HG03108 (cell line): Measurements from ENCODE around the gene PKM.

ENCODE experiments used
- ATAC-seq: cut with Tn5 transposase; IDR thresholded peaks from one replicate; pipeline ENCODE4 v1.9.1; 2021; ENCODE audit warnings: moderate library complexity; ENCODE audit not compliant: unreplicated experiment

PKM gene

DNA sequence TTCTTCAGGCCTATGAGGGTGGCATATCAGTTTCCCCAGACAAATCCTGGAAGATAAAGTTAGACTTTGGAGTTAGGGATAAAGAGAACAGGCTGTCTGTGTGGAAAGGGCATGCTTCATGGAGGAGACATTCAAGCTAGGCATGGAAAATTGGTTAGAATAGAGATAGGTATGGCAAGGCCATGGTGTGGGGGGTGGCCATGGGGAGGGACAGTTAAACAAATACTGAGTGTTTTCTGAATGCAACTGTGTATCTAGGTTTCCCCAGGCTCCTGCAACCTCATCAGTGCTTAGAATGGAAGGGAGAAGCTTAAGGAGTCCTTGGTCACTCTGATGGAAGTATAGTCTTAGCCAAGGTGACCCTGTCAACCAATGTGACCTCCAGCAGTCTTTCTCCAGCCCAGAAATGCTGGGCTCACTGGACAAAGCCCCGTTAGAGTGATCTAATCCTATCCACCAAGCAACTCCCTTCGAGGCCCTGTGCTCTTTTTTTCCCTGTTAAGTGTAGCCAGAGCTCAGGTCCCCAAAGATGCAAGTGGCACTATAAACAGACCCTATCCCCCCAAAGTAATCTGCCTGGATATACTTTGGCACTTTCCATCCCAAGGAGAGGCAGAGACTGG, 5.5 kb upstream of the PKM start:
- ATAC-seq: no peak

- no peak for ATAC-seq
These were observed 4.3 kb upstream of the PKM start for GRCh38 chr15:72235298-72235697.

- ATAC-seq: no peak
These were observed 2.8 kb upstream of the PKM start for GRCh38 chr15:72233769-72234168.

- ATAC-seq: no peak
These were observed 966 bp upstream of the PKM start for GRCh38 chr15:72231833-72232478.

DNA sequence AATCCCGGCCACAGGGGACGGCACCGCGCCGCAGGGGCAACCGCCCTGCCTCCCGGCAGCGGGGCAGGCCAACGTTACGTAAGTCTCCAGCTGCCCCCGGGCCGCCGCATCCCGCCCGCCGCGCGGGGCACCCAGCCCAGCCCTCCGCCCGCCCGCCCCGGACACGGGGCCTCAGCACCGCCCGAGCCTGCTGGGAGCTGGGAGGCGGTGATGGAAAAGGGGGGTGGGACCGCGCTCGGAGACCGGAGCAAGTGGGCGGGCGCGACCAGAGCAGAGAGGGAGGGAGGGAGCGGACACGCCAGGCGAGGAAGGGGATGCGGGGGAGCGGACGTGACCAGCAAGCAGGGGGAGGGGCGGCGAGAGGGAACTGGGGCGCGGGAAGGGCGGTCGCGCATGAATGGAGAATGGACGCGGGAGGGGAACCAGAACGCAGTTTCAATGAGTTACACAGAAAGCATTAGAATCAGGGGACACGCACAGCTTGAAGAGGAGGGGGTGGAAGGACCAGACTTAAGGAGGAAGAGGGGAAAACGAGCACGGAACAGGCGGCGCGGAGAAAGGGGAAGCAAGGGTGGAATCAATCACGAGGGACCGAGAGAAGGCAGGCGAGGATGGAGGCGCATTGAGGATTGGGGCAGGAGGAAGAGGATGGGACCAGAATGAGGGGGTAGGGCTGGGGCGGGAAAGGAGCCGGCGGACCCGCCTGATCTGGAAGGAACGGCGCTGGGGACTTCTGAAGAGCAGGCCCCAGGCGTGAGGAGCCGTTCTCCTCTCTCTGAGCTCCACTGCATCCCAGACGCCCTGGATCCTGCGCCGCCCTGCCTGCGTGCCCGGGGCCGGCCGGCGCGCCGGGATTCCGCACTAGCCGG, 559 bp downstream of the PKM start:
- no peak for ATAC-seq

- ATAC-seq: no peak
These were observed 1.1 kb downstream of the PKM start for GRCh38 chr15:72229947-72230196.

DNA sequence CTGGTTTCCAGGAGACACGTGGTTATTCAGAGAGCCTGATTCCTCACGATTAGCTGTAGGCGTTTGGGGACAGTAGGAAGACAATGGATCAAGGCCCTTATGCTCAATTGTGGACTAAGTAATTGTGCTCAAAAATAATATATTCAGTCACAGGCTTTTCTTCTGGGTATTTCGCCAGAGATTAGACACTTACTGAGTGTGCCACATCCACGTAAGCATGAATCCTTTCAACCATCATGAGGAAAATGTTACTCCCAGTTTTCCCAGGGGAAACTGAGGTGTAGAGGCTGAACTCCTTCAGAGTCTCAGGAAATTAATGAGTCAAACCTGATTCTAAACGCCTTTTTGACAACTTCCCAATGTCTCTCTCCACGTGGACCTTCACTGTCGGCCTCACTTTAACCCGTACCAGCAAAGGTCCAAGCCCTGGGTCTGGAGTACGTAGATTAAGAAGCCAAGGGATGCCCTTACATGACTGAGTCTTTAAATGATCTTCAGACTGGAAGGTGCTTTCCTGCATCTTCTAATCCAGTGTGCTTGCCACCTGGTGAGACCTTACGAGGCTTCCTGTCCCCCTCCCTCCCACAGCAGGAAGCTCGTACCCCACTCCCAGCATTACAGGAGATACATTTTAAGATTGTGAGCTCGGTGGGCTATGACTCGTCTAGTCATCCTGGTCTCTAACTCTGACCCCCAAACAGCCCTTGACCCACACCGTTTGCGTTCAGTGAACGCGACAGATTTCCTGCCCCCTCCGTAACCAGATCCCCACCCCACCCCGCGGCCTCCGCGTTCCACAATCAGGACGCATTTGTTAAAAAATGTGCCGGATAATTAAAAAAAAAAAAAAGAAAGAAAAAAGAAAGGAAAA, 1.7 kb downstream of the PKM start:
- no peak for ATAC-seq

GRCh38 chr15:72227720-72228119, 3.3 kb downstream of the PKM start:
- no peak for ATAC-seq

DNA sequence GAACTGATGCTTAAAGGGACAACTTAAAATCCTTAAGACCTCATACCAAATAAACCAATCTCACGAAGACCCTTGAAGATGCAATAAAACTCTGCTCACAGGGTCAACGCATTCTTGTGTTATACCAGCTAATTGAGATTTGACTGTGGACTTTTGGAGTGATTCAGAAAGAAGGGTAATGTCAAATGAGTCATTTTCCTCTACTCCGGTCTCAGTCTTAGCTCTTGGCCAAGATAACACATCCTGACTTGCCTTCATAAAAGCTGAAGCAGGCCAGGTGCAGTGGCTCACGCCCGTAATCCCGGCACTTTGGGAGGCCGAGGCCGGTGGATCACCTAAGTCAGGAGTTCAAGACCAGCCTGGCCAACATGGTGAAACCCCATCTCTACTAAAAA, 3.8 kb downstream of the PKM start:
- no peak for ATAC-seq

GRCh38 chr15:72223278-72223677, 7.7 kb downstream of the PKM start:
- no peak for ATAC-seq

DNA sequence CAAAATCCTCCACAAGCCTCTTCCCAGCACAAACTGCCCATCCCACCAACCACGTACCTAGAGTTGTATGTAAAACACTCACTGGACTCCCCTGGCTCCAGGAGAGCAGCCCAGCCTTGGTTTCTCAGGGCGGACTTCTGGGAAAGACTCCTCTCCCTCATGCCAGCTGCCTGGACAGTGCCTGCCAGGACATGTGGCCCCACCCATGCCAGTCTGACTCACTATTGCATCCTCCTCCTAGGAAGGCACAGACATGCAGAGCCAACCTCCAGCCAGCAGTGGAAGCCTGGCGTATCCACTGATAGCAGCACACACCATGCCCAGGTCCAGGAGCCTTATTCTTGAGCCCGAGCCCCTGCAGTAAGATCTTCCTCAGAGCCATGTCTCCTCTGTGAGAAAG, 8.6 kb downstream of the PKM start:
- no peak for ATAC-seq

DNA sequence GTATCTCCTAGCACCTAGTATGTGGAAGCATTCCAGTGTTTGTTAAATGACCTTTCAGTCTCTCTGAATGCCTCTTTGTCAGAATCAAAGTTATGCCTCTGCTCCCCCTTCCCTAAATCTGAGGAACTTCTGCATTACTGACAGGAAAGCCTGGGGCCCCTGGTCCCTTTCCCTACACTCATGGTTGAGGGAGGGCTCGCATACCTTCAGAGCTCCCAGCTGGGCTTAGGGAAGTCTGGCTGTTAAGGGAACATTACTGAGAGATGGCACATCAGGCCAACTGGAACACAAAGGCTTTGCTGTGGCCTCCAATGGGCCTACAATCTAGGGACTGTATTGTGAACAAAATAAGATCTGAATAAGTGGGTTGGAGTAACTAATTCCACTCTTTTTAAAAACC, 10.3 kb downstream of the PKM start:
- ATAC-seq: no peak

- ATAC-seq: no peak
These were observed 13.8 kb downstream of the PKM start for GRCh38 chr15:72217216-72217615.

GRCh38 chr15:72216079-72216478, 14.9 kb downstream of the PKM start:
- no peak for ATAC-seq

DNA sequence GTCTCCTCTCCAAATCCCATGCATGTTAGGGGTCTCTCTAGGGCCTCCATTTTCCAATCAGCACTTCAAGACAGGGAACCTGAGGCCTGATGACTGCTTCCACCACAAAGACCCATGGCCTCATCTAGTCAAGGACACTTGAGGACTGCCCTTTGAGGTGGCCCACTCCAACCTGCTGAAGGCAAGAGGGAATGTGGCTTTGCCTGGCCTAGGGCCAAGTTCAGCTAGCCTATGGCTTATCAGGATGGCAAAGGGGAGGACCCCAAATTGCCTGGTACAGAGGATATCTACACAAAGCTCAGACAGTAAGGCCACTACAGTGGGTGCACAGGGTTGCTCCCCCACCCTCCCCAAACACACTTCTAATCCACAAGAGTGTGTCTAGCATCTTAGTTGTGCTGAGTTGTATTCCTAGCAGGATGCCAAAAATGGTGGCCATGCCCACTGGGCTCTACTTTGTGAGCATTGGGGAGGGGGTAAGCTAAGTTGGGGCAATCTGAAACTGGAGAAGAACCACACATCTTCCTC, 23.4 kb downstream of the PKM start:
- ATAC-seq: no peak

GRCh38 chr15:72206677-72207000, 24.4 kb downstream of the PKM start:
- ATAC-seq: no peak

DNA sequence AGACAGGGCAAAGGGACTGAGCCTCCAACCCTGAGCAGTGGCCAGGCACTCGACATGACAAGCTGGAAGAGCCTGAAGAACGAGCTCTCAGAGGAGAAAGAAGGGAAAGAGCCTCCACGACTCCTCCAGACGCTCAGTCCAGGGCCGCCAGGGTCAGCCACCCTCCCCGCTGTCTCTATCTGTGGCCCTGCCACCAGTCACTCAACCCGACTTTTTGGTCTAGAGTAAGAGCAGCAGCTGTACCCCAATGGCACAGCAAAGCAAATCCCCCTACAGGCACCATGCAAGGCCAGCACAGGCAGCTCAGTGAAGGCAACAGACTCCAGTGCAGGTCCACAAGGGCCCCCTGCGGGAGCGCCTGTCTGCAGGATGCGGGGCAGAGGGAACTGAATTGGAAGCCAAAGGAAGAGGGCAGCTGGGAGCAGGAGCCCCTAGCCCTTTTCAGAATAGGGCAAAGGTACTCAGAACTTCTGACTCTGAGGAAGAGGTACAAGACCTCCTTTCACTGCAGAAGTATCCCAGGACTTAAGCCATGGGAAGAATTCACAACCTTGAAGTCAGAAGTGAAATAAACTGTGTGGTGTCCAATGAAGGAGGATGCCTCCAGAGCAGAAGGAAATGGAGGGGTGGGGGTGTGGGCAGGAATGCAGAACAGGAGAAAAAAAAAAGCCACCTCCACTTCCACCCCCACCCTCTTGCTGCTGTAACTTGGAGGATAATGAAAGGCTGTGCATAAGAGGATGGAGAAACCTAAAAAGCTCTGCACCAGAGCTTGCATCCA, 24.9 kb downstream of the PKM start:
- no peak for ATAC-seq

- no peak for ATAC-seq
These were observed 25.7 kb downstream of the PKM start for GRCh38 chr15:72205273-72205672.

DNA sequence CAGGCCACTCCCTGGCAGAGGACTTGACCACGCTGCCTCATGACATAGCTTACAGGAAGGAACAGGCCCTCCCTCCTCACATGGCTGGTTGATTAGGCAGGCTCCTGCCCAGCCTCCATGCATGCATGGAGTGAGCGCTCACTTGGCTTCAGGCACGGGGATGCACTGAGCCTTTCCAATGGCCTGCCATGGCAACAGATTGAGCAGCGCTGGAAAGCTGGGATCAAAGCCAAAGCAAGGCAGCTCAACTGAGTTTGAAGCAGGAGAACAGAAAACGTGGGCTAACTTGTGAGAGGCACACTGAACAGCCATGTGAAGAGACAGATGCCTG, 27.5 kb downstream of the PKM start:
- ATAC-seq: no peak

DNA sequence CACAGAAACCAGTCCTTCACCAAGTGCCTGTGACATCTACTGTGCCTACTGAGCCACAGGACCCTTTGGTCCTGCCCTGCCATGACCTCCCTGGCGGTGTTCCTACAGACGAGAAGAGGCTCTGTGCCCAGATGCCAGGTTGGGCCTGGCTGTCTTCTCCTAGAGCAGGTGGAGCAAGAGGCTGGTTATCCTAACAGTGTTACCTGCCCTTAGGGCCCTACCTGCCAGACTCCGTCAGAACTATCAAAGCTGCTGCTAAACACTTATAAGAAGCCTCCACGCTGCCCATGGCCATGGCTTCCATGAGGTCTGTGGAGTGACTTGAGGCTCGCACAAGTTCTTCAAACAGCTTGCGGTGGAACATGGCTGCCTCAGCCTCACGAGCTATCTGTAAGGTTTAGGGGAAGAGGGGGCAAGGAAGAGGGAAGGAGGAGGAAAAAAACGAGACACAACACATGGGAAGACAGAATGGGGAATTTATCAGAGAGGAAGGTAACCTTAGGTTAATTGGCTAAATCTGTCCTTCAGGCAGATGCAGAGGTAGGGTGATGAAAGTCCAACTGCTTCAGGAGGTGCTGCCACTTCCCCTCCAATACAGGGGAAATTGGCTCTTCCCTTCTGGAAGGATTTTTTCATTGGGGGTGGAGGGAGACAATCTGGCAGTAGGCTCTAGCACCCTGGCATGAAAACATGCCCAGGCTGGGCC, 28.0 kb downstream of the PKM start:
- no peak for ATAC-seq
